OCI-LY3 (cell line): ENCODE results near the gene RNF115.

Experiments
- EZH2phosphoT487 ChIP-seq: fragments of 200-600 bp; shearing (Covaris generic); IDR thresholded peaks from 2 replicates; pipeline ENCODE4 v1.6.1; 2018; ENCODE audit warnings: antibody characterized with exemption, mixed run types, low read depth
- TF ChIP-seq, protein P1 (sequence below): fragments of 200-600, 300-600 bp; sonication (generic); IDR thresholded peaks from 2 replicates; pipeline ENCODE4 v1.5.1; 2014; ENCODE audit warnings: antibody characterized with exemption, low read length, low read depth

- TF ChIP-seq, protein P1, sequence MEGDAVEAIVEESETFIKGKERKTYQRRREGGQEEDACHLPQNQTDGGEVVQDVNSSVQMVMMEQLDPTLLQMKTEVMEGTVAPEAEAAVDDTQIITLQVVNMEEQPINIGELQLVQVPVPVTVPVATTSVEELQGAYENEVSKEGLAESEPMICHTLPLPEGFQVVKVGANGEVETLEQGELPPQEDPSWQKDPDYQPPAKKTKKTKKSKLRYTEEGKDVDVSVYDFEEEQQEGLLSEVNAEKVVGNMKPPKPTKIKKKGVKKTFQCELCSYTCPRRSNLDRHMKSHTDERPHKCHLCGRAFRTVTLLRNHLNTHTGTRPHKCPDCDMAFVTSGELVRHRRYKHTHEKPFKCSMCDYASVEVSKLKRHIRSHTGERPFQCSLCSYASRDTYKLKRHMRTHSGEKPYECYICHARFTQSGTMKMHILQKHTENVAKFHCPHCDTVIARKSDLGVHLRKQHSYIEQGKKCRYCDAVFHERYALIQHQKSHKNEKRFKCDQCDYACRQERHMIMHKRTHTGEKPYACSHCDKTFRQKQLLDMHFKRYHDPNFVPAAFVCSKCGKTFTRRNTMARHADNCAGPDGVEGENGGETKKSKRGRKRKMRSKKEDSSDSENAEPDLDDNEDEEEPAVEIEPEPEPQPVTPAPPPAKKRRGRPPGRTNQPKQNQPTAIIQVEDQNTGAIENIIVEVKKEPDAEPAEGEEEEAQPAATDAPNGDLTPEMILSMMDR, result no peak
- no peak for TF ChIP-seq EZH2phosphoT487
Measured at GRCh38 chr1:145758116-145758515, 65.8 kb downstream of the RNF115 start.
